A673 (cell line): Measurements from ENCODE around the gene PACRG. TPM values are rescaled to one million over a fixed set of nuclear protein-coding genes. Genes with fewer than 3 reads are reported as not detected.

Experiments
- BruUV-seq: library from RNA; stranded (reverse); fragments of 400-500 nt; replicated peaks from 2 replicates; lab custom pipeline; 2021; lab: Mats Ljungman, UMichigan
- CTCF ChIA-PET: fragments of 300-600 bp; sonication (Branson Sonifier 250); formaldehyde crosslinking; loops from one replicate; lab custom pipeline; 2022; ENCODE audit warnings: antibody characterized with exemption; lab: Charles Lee
- POLR2A ChIA-PET: fragments of 300-600 bp; sonication (Branson Sonifier 250); formaldehyde crosslinking; loops from one replicate; lab custom pipeline; 2022; ENCODE audit warnings: antibody characterized with exemption; ENCODE audit not compliant: low non-redundant PET; lab: Charles Lee
- DNase-seq: peaks from one replicate; pipeline ENCODE4 v3.0.0-alpha.2; 2015; ENCODE audit warnings: low spot score
- H3K27ac ChIP-seq: fragments of 200-600 bp; sonication (generic); 2 replicates; pipeline ENCODE4 v1.5.1; 2016; ENCODE audit warnings: mixed run types, low read depth, mild to moderate bottlenecking, mixed read lengths, antibody characterized with exemption, low read length; ENCODE audit not compliant: poor library complexity, severe bottlenecking
- H3K27me3 ChIP-seq: fragments of 200-600 bp; sonication (generic); replicated peaks from 2 replicates; pipeline ENCODE4 v1.6.1; 2017; ENCODE audit warnings: mixed run types, low read depth, mild to moderate bottlenecking, mixed read lengths, antibody characterized with exemption, low read length; ENCODE audit not compliant: insufficient read depth, poor library complexity
- H3K36me3 ChIP-seq: fragments of 200-600 bp; sonication (generic); 2 replicates; pipeline ENCODE4 v1.6.1; 2016; ENCODE audit warnings: mixed run types, mild to moderate bottlenecking, mixed read lengths, antibody characterized with exemption, low read length; ENCODE audit not compliant: insufficient read depth, poor library complexity, severe bottlenecking
- H3K4me1 ChIP-seq: fragments of 200-600 bp; sonication (generic); 2 replicates; pipeline ENCODE4 v1.6.1; 2017; ENCODE audit warnings: mixed run types, mild to moderate bottlenecking, mixed read lengths, antibody characterized with exemption, low read length; ENCODE audit not compliant: insufficient read depth, poor library complexity, severe bottlenecking
- H3K4me3 ChIP-seq: fragments of 200-600 bp; sonication (generic); 2 replicates; pipeline ENCODE4 v1.5.1; 2016; ENCODE audit warnings: low read depth, mixed run types, mild to moderate bottlenecking, mixed read lengths, low read length; ENCODE audit not compliant: poor library complexity, severe bottlenecking
- H3K9me3 ChIP-seq: fragments of 200-600 bp; sonication (generic); 2 replicates; pipeline ENCODE4 v1.6.1; 2016; ENCODE audit warnings: mixed run types, low read depth, mild to moderate bottlenecking, mixed read lengths, antibody characterized with exemption, low read length; ENCODE audit not compliant: poor library complexity, severe bottlenecking
- CTCF ChIP-seq: fragments of 300-800, 200-600 bp; sonication (generic); conservative IDR thresholded peaks from 2 replicates; pipeline ENCODE4 v1.5.1; 2017; ENCODE audit warnings: low read depth, mild to moderate bottlenecking, antibody characterized with exemption, low read length, moderate library complexity, mixed read lengths
- EZH2 ChIP-seq: fragments of 200-600 bp; sonication (generic); IDR thresholded peaks from 2 replicates; pipeline ENCODE4 v1.6.1; 2017; ENCODE audit warnings: borderline replicate concordance, low read depth, mild to moderate bottlenecking, mixed read lengths, antibody characterized with exemption, low read length; ENCODE audit not compliant: poor library complexity, severe bottlenecking
- intact Hi-C: fragments of 100-400 bp; cut with micrococcal nuclease; formaldehyde crosslinking; loops from one replicate; pipeline ENCODE4 v1.10.0; 2022; ENCODE audit not compliant: unreplicated experiment
- total RNA-seq: library from RNA; stranded (reverse); gene quantifications from 2 replicates; pipeline ENCODE4 v1.2.3, GENCODE V29; 2021

The PACRG gene
- total RNA-seq, 1 experiment from 2014 or later = not detected

GRCh38 chr6:163349696-163350095, 621.9 kb downstream of the PACRG start:
- no peak for TF ChIP-seq EZH2
- no peak for TF ChIP-seq CTCF
- no peaks in the 10 kb centered on the region for H3K4me1 ChIP-seq
- H3K36me3 ChIP-seq = no peaks in the 10 kb centered on the region
- no TSS peak for BruUV-seq
- ChIA-PET POLR2A (no interaction called here), CTCF (no interaction called here)
- intact Hi-C loops = no loop called here
- H3K9me3 ChIP-seq = no peaks in the 10 kb centered on the region
- no peak for DNase-seq
- H3K27me3 ChIP-seq = no peaks in the 10 kb centered on the region
- no peak overlapping the region for H3K27ac ChIP-seq
- H3K4me3 ChIP-seq = no peak overlapping the region

- Histone ChIP-seq H3K4me3 (no peak overlapping the region), H3K27ac (no peak overlapping the region), H3K36me3 (no peaks in the 10 kb centered on the region), H3K9me3 (no peaks in the 10 kb centered on the region), H3K4me1 (peaks cover 5% of the 10 kb centered on the region), H3K27me3 (no peaks in the 10 kb centered on the region)
- TF ChIP-seq EZH2 (no peak), CTCF (no peak)
- BruUV-seq = no TSS peak
- ChIA-PET CTCF (no interaction called here), POLR2A (no interaction called here)
- DNase-seq = no peak
- intact Hi-C loops = no loop called here
Measured at GRCh38 chr6:163351013-163351412, 623.2 kb downstream of the PACRG start.

GRCh38 chr6:163352011-163352685, 624.4 kb downstream of the PACRG start:
- DNase-seq = no peak
- ChIA-PET CTCF (no interaction called here), POLR2A (no interaction called here)
- no peaks in the 10 kb centered on the region for H3K27me3 ChIP-seq
- H3K27ac ChIP-seq = no peak overlapping the region
- intact Hi-C loops = no loop called here
- H3K36me3 ChIP-seq = no peaks in the 10 kb centered on the region
- H3K4me3 ChIP-seq = no peak overlapping the region
- H3K4me1 ChIP-seq = peaks cover 5% of the 10 kb centered on the region
- H3K9me3 ChIP-seq = no peaks in the 10 kb centered on the region
- no TSS peak for BruUV-seq
- TF ChIP-seq EZH2 (no peak), CTCF (no peak)
